Stimulated activated CD8-positive, alpha-beta memory T cell treated with anti-CD3 and anti-CD28 coated beads, Interleukin-7, amount 100 ng/mL, for 1 hour (primary cell): Measurements from ENCODE around the gene NHLRC3.
"Not testable (repeated sequence)": the region's sequence is repeated elsewhere in the genome, so short reads cannot be mapped to it uniquely, and the experiment has no call there.

Experiments
- DNase-seq, 2 donors: peaks; one replicate each; pipeline ENCODE4 v3.0.0-alpha.2; 2020; ENCODE audit warnings: low read depth in 2 of 2

NHLRC3 gene

DNA sequence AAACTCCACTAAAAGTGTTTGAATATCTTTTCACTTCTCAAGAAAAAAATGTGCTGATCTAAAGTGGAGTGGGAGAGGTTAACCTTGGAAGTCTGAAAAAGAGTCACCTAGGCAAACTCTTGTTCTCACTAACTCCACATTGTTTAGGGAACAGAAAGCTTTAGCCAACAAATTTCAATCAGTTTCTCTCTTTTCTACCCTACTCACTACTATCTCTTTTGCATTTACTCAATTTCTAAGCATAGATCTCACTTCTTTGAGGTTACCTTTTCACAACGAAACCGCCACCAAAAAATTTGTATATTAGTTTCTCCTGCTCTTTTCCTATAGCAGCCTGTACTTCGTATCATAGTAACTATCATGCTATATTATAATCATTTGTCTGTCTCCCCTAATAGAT lies 6.3 kb downstream of the NHLRC3 start:
- no peak for DNase-seq

DNA sequence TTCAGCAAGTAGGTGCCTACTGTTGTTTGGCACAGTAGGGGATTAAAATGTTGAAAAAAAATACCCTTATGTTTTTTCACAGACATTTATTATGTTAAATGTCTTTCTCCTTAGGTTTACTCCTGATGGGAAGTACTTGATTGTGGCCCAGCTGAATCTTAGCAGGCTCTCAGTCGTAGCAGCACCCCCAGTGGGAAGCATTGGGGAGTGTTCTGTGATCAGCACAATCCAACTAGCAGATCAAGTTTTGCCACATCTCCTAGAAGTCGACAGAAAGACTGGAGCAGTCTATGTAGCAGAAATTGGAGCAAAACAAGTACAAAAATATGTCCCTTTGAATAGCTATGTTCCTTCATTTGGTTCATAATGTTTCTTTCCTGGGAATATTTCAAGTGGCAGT lies 9.3 kb downstream of the NHLRC3 start:
- DNase-seq, result no peak

DNA sequence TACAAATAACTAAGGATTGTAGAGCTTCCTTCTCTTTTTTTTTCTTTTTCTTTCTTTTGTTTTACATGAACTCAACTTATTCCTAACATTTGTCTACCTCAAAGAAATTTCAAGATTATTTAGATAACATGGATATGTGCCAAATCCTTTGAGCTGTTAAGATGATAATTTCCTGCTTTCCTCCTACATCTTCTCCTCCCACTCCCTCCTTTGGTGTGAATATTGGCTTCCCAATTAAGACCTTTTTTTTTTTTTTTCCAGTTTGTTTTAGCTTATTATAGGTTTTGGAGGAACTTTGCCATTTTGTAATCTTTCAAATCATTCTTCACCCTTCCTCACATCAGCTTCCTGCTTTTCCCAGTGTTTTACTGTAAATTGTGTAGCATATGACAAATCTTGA lies 10.6 kb downstream of the NHLRC3 start:
- DNase-seq, result no peak

DNA sequence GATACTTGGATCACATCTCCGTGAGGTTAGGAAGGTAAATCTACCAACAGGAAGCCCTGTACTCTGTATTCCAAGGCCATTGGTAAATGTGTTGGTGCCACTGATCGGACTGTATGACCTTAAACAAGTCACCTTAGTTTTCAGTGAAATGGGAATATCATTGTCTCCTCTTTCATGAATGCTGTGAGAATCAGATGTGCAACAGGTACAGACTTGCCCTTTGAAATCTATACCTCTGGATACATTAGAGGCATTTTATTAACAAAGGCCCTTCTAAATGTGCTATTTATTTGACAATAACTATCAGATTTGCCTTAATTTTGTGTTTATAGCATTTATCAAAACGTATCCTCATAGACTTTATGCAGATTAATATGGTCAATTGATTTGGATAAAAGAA lies 11.0 kb downstream of the NHLRC3 start:
- DNase-seq, result no peak

DNA sequence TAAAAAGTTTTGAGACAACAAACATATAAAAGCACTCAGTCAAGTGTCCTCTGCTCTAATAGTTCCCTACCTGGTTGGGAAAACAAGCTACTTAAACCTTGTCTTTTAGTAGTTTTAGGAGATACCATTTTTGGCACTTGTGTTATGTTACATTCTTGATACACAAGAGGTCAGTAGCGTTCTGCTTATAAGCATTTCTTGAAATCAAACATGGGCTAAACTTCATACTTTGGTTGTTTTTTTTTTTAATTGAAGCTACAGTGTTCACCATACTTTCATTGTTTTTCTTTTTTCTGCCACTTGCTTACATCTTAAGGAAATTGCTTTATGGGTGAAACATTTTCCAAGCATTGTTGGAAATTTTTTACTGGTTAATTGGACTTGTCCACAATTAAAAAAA lies 12.9 kb downstream of the NHLRC3 start:
- DNase-seq, result no peak

DNA sequence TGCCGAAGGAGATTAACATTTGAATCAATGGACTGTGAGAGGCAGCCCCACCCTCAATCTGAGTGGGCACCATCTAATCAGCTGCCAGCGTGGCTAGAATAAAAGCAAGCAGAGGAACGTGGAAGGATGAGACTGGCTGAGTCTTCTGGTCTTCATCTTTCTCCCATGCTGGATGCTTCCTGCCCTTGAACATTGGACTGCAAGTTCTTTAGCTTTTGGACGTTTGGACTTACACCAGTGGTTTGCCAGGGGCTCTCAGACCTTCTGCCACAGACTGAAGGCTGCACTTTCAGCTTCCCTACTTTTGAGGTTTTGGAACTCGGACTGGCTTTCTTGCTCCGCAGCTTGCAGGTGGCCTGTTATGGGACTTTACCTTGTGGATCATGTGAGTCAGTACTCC lies 14.7 kb downstream of the NHLRC3 start:
- no peak for DNase-seq

DNA sequence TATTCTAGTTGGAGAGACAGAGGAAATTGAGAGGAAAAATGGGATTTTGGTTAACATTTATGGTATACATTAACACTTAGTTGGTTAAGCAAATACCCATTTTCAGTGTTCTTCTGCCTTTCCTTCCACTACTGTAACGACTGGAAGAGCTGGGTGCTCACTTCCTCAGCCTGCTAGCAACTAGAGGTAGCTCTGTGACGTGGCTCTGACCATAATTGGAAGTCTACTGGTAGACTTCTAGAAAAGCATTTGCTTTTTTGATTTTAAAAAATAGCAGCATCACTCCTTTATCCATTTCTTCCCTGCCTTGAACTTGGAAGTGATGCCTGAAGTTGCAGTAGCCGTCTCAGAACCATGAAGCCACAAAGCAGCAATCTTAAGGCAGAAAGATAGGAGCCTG lies 15.9 kb downstream of the NHLRC3 start:
- DNase-seq, result no peak

DNA sequence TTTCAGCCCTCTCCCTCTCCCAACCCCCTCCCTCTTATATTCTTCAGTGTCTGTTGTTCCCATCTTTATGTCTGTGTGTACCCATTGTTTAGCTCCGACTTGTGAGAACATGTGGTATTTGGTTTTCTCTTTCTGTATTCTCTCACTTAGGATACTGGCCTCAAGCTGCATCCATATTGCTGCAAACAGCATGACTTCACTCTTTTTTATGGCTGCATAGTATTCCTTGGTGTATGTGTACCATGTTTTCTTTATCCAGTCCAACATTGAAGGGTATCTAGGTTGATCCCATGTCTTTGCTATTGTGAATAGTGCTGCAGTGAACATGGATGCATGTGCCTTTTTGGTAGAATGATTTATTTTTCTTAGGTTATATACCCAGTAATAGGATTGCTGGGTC lies 17.8 kb downstream of the NHLRC3 start:
- DNase-seq, result no peak

DNA sequence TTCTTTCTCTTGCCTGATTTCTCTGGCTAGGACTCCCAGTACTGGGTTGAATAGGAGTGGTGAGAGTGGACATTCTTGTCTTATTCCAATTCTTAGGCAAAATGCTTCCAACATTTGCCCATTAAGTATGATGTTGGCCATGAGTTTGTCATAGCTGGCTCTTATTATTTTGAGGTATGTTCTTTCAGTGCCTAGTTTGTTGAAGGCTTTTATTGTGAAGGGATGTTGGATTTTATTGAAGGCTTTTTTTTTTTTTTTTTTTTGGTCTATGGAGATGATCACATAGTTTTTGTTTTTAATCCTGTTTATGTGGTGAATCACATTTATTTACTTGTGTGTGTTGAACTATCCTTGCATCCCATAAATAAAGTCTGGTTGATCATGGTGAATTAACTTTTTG lies 19.8 kb downstream of the NHLRC3 start:
- DNase-seq, result no peak

DNA sequence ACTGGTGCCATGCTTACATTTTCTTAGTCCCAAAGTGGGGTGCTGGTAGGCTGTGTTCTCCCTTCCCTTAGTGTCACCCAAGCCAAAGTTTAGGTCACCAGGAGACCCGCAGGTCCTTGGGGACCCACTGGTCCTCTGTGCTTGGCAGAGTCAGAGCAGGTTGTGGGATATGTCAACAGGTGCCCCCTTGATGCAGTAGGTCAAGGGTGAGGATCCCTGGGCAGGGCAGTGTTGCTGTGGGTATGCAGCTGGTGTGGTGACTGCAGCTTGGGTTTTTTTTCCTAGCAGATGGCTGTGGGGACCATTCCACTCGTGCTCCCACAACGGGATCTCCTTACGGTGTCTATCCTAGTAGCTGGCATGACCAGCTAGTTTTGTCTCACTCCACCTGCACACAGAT lies 23.7 kb downstream of the NHLRC3 start:
- DNase-seq, result no peak

DNA sequence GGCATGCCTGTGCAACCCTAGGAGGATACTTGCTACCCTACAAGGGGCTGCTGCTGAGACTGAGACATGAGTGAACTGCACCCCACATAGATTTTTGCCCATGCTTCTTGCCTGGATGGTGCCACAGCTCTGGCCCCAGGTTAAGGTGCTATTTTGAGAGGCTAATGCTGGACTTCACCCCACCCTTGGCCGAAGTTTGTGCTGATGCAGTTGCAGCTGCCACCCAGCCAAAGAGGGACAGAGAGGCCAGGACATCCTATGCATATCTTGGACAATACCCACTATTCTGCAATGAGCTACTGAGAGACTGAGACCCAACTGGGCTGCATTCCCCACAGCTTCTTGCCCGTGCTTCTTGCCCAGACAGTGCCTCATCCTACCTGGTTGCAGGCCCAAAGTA lies 34.6 kb downstream of the NHLRC3 start:
- DNase-seq, result no peak

DNA sequence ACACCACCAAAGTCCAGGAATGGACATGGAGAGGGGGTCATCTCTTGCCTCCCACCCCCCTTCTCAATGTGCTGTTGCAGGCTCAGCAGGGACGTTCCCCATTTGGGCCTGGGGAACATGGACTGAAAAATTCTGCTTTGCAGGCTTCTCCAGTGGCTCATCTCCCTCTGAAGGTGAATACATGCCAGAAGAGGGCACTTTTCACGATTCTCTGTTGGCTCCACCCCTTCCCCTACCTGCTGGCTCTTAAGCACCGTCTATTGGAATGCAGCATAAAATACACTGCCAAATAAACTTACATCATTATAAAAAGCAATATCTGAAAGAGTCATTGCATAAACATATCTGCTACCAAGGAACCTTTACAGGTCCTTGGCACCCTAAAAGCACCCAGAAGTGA lies 35.7 kb downstream of the NHLRC3 start:
- DNase-seq, result no peak

DNA sequence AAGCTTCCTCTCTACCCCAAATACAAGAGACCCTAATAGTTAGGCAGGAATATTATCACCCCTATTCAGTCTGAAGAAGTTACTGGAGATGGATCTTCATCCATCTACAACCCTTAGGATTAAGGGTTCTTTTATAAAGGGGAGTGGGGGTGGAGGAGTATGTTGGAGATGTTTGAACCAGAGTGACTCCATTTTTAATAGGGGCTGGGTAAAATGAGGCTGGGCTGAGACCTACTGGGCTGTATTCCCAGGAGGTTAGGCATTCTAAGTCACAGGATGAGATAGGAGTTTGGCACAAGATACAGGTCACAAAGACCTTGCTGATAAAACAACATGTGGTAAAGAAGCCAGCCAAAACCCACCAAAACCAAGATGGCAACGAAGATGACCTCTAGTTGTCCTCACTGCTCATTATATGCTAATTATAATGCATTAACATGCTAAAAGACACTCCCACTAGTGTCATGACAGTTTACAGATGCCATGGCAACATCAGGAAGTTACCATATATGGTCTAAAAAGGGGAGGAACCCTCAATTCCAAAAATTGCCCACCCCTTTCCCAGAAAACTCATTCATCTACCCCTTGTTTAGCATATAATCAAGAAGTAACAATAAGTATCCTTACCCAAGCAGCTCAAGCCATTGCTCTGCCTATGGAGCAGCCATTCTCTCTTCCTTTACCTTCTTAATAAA lies 48.1 kb downstream of the NHLRC3 start:
- not testable (repeated sequence) for DNase-seq

DNA sequence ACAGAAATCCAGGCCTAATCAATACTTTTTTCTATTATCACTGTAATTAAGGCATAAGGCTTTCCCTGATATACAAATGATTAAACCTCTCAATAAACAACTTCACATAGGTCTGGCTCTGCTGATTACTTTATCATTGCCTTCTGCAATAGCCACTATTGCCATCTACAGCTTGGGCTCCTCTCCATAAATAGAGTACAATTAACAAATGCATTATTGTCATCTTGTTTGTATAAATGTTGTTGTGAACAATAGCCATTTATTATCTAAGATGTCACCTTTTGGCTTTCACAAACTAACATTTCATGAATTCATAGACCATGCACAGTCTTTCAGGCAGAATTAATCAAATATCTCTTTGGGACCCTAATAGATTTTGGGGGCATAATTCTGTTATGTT lies 53.3 kb downstream of the NHLRC3 start:
- no peak for DNase-seq

DNA sequence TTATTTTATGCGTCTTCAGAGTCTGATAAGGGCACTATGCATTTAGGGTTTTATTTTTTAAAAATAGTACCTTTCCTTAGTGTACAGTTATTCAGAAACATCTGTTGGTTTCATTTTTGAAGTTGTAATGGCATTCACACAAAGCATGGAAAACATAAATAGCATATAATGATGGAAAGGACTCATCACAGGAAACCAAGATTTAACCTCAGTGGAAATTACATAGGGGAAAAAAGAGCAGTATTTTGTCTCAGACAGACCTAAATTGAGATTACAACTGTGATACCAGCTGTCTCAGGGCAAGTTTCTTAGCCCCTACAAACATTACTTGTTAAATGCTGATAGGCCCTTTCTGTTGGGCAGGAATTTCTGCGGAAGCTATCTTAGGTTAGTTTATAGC lies 57.2 kb downstream of the NHLRC3 start:
- DNase-seq, result no peak

DNA sequence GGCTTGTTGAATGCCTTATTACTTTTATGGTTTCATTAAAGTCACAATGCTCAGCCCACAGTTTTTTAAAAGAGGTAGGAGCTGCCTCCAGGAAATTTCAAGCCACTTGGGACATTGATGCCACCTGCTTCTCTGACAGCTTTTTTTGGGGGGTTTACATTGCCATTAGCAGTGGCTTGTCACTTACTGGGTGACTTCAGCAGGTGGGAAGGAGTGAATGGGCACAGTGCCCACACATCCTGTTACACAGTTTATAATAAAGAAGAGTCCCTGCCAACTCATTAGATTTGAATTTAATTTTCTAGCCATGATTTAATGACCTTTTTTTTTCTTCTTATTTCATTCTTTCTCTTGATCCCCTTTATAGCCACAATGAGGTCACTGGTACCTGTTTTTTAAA lies 61.0 kb downstream of the NHLRC3 start:
- DNase-seq, result no peak
